Measurements from ENCODE around the gene DOC2A.
A peak's percentile ranks its signal among the peaks of the same experiment; 100 is the strongest.
"Not testable (repeated sequence)": the region's sequence is repeated elsewhere in the genome, so short reads cannot be mapped to it uniquely, and the experiment has no call there.

DOC2A gene

GRCh38 chr16:30026449-30026848 lies 15.6 kb upstream of the DOC2A start:
- DNase-seq: no peak

GRCh38 chr16:30025574-30025973 lies 14.7 kb upstream of the DOC2A start:
- no peak for DNase-seq

GRCh38 chr16:30025156-30025555 lies 14.3 kb upstream of the DOC2A start:
- no peak for DNase-seq

- no peak for DNase-seq
Measured at GRCh38 chr16:30024451-30024850, 13.6 kb upstream of the DOC2A start.

GRCh38 chr16:30023586-30023985 lies 12.8 kb upstream of the DOC2A start:
- no peak for DNase-seq

GRCh38 chr16:30022887-30023286 lies 12.1 kb upstream of the DOC2A start, which contains the start of gene C16orf92:
C16orf92 (plus strand) TSS chr16:30023198; CDS start chr16:30023341, 143 bp downstream.
- DNase-seq: no peak

GRCh38 chr16:30018731-30019158 lies 7.9 kb upstream of the DOC2A start:
- DNase-seq: no peak

GRCh38 chr16:30017937-30018336 lies 7.1 kb upstream of the DOC2A start:
- not testable (repeated sequence) for DNase-seq

- DNase-seq: no peak
Measured at GRCh38 chr16:30017277-30017656, 6.4 kb upstream of the DOC2A start.

- DNase-seq: no peak
Measured at GRCh38 chr16:30016555-30017276, 5.9 kb upstream of the DOC2A start.

GRCh38 chr16:30015450-30015849 lies 4.6 kb upstream of the DOC2A start:
- DNase-seq: not testable (repeated sequence)

GRCh38 chr16:30012598-30012997 lies 1.8 kb upstream of the DOC2A start:
- not testable (repeated sequence) for DNase-seq

- DNase-seq: no peak
Measured at GRCh38 chr16:30011714-30012504, 1.1 kb upstream of the DOC2A start.

GRCh38 chr16:30009990-30010843 lies 610 bp downstream of the DOC2A start:
- no peak for DNase-seq

GRCh38 chr16:30009085-30009862 lies 1.6 kb downstream of the DOC2A start:
- DNase-seq: no peak

- no peak for DNase-seq
Measured at GRCh38 chr16:30007378-30007895, 3.4 kb downstream of the DOC2A start.

GRCh38 chr16:30006659-30007377 lies 4.0 kb downstream of the DOC2A start:
- DNase-seq: no peak

GRCh38 chr16:30006095-30006473 lies 4.7 kb downstream of the DOC2A start:
- DNase-seq: no peak

- peak; percentile 61 for DNase-seq
Measured at GRCh38 chr16:30005341-30006094, 5.3 kb downstream of the DOC2A start.

- DNase-seq: no peak
Measured at GRCh38 chr16:30004811-30005242, 6.0 kb downstream of the DOC2A start.

- no peak for DNase-seq
Measured at GRCh38 chr16:30004424-30004776, 6.4 kb downstream of the DOC2A start.
